ENCODE measurements around the gene FAM219A. TPM values are rescaled to one million over a fixed set of nuclear protein-coding genes. Genes with fewer than 3 reads are reported as not detected.
"Not testable (repeated sequence)": the region's sequence is repeated elsewhere in the genome, so short reads cannot be mapped to it uniquely, and the experiment has no call there.

The FAM219A gene
- total RNA-seq, 1 experiment from 2014 or later: 17.1 TPM

- intact Hi-C loops (cut with micrococcal nuclease): loop anchor here (1.0 to 5.0 kb wide), 3 partner anchors 63 to 154 kb away; no protein-coding TSS in a partner anchor
- H3K27me3 ChIP-seq (ENCODE audit: low read length); ATAC-seq; CTCF ChIA-PET; H3F3A ChIP-seq (ENCODE audit: low read length, unreplicated experiment); H3K4me2 ChIP-seq (ENCODE audit: low read length); H3K79me2 ChIP-seq (ENCODE audit: low read length); H3K27ac ChIP-seq (ENCODE audit: low read length); H3K9me2 ChIP-seq (replicated peaks; ENCODE audit: low read length); H3K9ac ChIP-seq (ENCODE audit: low read length); H4K20me1 ChIP-seq (ENCODE audit: low read length); H3K9me3 ChIP-seq (ENCODE audit: low read length); H2AFZ ChIP-seq (ENCODE audit: low read length); H3K36me3 ChIP-seq (ENCODE audit: low read depth, low read length); BruUV-seq (replicated peaks); H3K4me1 ChIP-seq (ENCODE audit: insufficient read depth, low read length); H3K4me3 ChIP-seq (ENCODE audit: low read length); DNase-seq; POLR2A ChIA-PET (ENCODE audit: unreplicated experiment): not testable (repeated sequence)
These were observed 20.5 kb downstream of the FAM219A start for GRCh38 chr9:34437926-34438307.

DNA sequence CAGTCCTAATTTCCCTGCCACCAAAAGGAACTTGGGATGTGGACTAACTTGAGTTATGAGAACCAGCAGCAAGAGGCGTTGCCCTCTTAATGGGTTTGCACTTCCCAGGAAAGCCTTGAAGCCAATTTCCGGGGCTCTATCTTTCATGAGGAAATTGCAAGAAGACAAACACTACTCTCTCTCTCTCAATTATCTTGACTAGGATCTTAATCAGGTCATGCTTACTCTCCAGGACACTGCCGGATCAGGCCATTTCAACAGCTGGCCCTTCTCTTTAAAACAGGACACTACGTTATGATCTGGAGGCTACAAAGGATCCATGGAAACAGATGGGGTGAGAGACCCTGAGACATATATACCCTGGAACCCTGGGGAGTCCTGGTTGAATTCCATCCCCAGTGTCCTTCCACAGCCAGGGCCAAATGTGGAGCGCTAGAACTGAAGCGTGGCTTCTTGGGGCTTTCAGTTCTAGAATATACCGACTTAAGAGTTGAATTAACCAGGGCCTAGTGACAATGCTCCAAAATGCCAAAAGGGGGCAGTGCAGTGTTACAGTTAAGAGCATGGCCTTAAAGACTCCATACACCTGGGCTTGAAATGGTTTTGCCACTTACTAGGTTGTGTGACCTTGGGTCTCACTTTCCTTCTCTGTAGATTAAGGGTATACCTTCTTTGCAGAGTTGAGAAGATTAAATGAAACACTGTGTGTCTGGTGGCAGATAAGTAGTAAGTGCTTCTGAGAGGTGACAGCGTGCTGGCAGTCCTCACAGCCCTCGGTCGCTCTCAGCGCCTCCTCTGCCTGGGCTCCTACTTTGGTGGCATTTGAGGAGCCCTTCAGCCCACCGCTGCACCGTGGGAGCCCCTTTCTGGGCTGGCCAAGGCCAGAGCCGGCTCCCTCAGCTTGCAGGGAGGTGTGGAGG lies 21.1 kb downstream of the FAM219A start:
- H3K9me3 ChIP-seq (ENCODE audit: low read length): no peaks in the 10 kb centered on the region
- no peak overlapping the region for H3K27ac ChIP-seq (ENCODE audit: low read length)
- DNase-seq (peak; percentile 79), ATAC-seq (peak; percentile 78)
- no peaks in the 10 kb centered on the region for H4K20me1 ChIP-seq (ENCODE audit: low read length)
- H2AFZ ChIP-seq (ENCODE audit: low read length): no peak overlapping the region
- no peak for TF ChIP-seq EZH2phosphoT487 (IDR thresholded peaks at IDR 0.05; ENCODE audit: borderline replicate concordance, low read length)
- TF ChIP-seq, protein P1, sequence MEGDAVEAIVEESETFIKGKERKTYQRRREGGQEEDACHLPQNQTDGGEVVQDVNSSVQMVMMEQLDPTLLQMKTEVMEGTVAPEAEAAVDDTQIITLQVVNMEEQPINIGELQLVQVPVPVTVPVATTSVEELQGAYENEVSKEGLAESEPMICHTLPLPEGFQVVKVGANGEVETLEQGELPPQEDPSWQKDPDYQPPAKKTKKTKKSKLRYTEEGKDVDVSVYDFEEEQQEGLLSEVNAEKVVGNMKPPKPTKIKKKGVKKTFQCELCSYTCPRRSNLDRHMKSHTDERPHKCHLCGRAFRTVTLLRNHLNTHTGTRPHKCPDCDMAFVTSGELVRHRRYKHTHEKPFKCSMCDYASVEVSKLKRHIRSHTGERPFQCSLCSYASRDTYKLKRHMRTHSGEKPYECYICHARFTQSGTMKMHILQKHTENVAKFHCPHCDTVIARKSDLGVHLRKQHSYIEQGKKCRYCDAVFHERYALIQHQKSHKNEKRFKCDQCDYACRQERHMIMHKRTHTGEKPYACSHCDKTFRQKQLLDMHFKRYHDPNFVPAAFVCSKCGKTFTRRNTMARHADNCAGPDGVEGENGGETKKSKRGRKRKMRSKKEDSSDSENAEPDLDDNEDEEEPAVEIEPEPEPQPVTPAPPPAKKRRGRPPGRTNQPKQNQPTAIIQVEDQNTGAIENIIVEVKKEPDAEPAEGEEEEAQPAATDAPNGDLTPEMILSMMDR (conservative IDR thresholded peaks at IDR 0.05; ENCODE audit: low read depth, low read length): peak; percentile 79
- no peaks in the 10 kb centered on the region for H3K79me2 ChIP-seq (ENCODE audit: low read length)
- no peaks in the 10 kb centered on the region for H3F3A ChIP-seq (ENCODE audit: low read length, unreplicated experiment)
- intact Hi-C loops (cut with micrococcal nuclease): loop anchor here (1.0 to 5.0 kb wide), 3 partner anchors 64 to 155 kb away; no protein-coding TSS in a partner anchor
- H3K36me3 ChIP-seq (ENCODE audit: low read depth, low read length): no peaks in the 10 kb centered on the region; the same call in 1 of the 2 replicates
- no peaks in the 10 kb centered on the region for H3K27me3 ChIP-seq (ENCODE audit: low read length)
- ChIA-PET CTCF (no interaction called here), POLR2A (ENCODE audit: unreplicated experiment) (no interaction called here)
- BruUV-seq (replicated peaks): no TSS peak
- H3K4me1 ChIP-seq (ENCODE audit: insufficient read depth, low read length): peaks cover 7% of the 10 kb centered on the region; the same call in 1 of the 2 replicates
- no peaks in the 10 kb centered on the region for H3K9me2 ChIP-seq (replicated peaks; ENCODE audit: low read length)
- no peak overlapping the region for H3K9ac ChIP-seq (ENCODE audit: low read length)
- H3K4me2 ChIP-seq (ENCODE audit: low read length): no peak overlapping the region
- H3K4me3 ChIP-seq (ENCODE audit: low read length): no peak overlapping the region

DNA sequence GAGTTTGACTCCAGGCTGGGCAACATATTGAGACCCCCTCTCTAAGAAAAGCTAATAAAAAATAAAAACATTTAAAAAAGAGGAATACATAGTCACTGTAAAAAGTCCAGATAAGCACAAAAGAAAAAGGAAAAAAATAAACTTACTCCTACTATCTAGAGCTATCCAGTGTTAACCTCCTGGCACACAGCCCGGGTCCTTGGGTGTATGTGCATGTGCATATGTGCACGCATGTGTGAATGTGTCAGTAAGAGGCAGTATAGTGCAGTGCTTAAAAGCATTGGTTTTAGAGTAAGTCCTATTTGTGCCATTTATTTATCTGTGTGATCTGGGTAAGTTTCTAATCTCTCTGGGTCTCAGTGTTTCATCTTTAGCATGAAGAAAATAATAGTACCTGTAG lies 26.7 kb downstream of the FAM219A start:
- TF ChIP-seq, protein P1 (conservative IDR thresholded peaks at IDR 0.05; ENCODE audit: low read depth, low read length): no peak
- no peak for TF ChIP-seq EZH2 (IDR thresholded peaks at IDR 0.05; ENCODE audit: low read length, unreplicated experiment)
- no peak for TF ChIP-seq EZH2phosphoT487 (IDR thresholded peaks at IDR 0.05; ENCODE audit: borderline replicate concordance, low read length)
- Histone ChIP-seq H3K36me3 (ENCODE audit: low read depth, low read length) (no peaks in the 10 kb centered on the region; the same call in 1 of the 2 replicates), H3K9ac (ENCODE audit: low read length) (no peak overlapping the region), H3K4me2 (ENCODE audit: low read length) (no peak overlapping the region), H3K9me3 (ENCODE audit: low read length) (no peaks in the 10 kb centered on the region), H3K4me1 (ENCODE audit: insufficient read depth, low read length) (no peaks in the 10 kb centered on the region), H2AFZ (ENCODE audit: low read length) (no peak overlapping the region), H4K20me1 (ENCODE audit: low read length) (0 out of 2 replicates have a peak, but pooled peaks cover 4% of the 10 kb centered on the region), H3K9me2 (replicated peaks; ENCODE audit: low read length) (no peaks in the 10 kb centered on the region), H3K4me3 (ENCODE audit: low read length) (no peak overlapping the region), H3F3A (ENCODE audit: low read length, unreplicated experiment) (no peaks in the 10 kb centered on the region), H3K79me2 (ENCODE audit: low read length) (no peaks in the 10 kb centered on the region), H3K27ac (ENCODE audit: low read length) (no peak overlapping the region), H3K27me3 (ENCODE audit: low read length) (no peaks in the 10 kb centered on the region)
- ChIA-PET CTCF (interaction anchor here (0.6 to 1.5 kb wide), 2 partner anchors 12 to 71 kb away, joined by 3 to 4 read pairs; no protein-coding TSS in a partner anchor), POLR2A (ENCODE audit: unreplicated experiment) (interaction anchor here (0.7 kb wide), 1 partner anchor 85 kb away, joined by 8 read pairs; no protein-coding TSS in a partner anchor)
- ATAC-seq (no peak), DNase-seq (no peak)
- intact Hi-C loops (cut with micrococcal nuclease): no loop called here
- no TSS peak for BruUV-seq (replicated peaks)
